Thyroid gland (tissue), 4 donors: ENCODE results near the gene SLC27A4. TPM values are rescaled to one million over a fixed set of nuclear protein-coding genes. Genes with fewer than 3 reads are reported as not detected.

Experiments
- DNase-seq, 2 donors: peaks; one replicate each; pipeline ENCODE4 v3.0.0-alpha.2; 2019
- H3K27ac ChIP-seq, 3 donors: fragments of 200-600 bp; sonication (generic); 1 replicate in 2 of 3; 2 replicates in 1 of 3; pipeline ENCODE4 v1.5.1; 2016 to 2019; ENCODE audit warnings: mild to moderate bottlenecking in 1 of 3, moderate library complexity in 1 of 3
- H3K27me3 ChIP-seq: fragments of 200-600 bp; sonication (generic); one replicate; pipeline ENCODE4 v1.5.1; 2019
- H3K36me3 ChIP-seq, 2 donors: fragments of 200-600 bp; sonication (generic); one replicate each; pipeline ENCODE4 v1.5.1; 2016 to 2019
- H3K4me1 ChIP-seq, 2 donors: fragments of 200-600 bp; sonication (generic); one replicate each; pipeline ENCODE4 v1.5.1; 2017 to 2019
- H3K4me3 ChIP-seq, 3 donors: fragments of 200-600 bp; sonication (generic); replicated peaks in 1 of 3; 1 replicate in 2 of 3; 2 replicates in 1 of 3; pipeline ENCODE4 v1.5.1; 2016; ENCODE audit warnings: mild to moderate bottlenecking in 1 of 3
- H3K9me3 ChIP-seq: fragments of 200-600 bp; sonication (generic); one replicate; pipeline ENCODE4 v1.5.1; 2017
- CTCF ChIP-seq, 6 experiments: fragments of 200-600 bp in 3 of 6; fragments of 450-650 bp in 3 of 6; sonication (generic) in 3 of 6; IDR thresholded peaks; one replicate each; pipeline ENCODE4 v1.5.1; 2016 to 2019; ENCODE audit warnings: antibody characterized with exemption in 6 of 6, mild to moderate bottlenecking in 2 of 6, inconsistent platforms in 1 of 6, moderate library complexity in 1 of 6
- POLR2A ChIP-seq, 2 donors: fragments of 450-650 bp; IDR thresholded peaks; one replicate each; pipeline ENCODE4 v1.6.1; 2017; ENCODE audit warnings: antibody characterized with exemption in 2 of 2, mild to moderate bottlenecking in 2 of 2, moderate library complexity in 1 of 2
- WGBS, 2 donors: methylation state at CpG; one replicate each; pipeline ENCODE4 v1.1.5; 2017; 5-methylcytosine and 5-hydroxymethylcytosine counted together
- intact Hi-C: fragments of 100-400 bp; cut with DNase I; formaldehyde crosslinking; loops from one replicate; pipeline ENCODE4 v1.15.1; 2023
- total RNA-seq, 4 donors: library from RNA; depleted of rRNA; stranded (reverse); fragments of >200 nt; gene quantifications; one replicate each; pipeline ENCODE4 v1.2.3, GENCODE V29; 2016

Gene SLC27A4
- total RNA-seq, 4 donors from 2014 or later = 15.9 to 38.4 (median 30.4) TPM

GRCh38 chr9:128317629-128318028 lies 22.7 kb upstream of the SLC27A4 start:
- H3K4me1 ChIP-seq = peaks cover 5 to 7% of the 10 kb centered on the region in 2 donors
- H3K27ac ChIP-seq = no peak overlapping the region
- no peaks in the 10 kb centered on the region for H3K27me3 ChIP-seq
- intact Hi-C loops = no loop called here
- no peaks in the 10 kb centered on the region for H3K9me3 ChIP-seq
- H3K4me3 ChIP-seq = no peak overlapping the region
- WGBS, 2 donors = 81 to 86% methylated on average over 2 of the region's 2 CpGs
- TF ChIP-seq CTCF (IDR thresholded peaks at IDR 0.05) = no peak
- no peak for TF ChIP-seq POLR2A (IDR thresholded peaks at IDR 0.05)
- H3K36me3 ChIP-seq = peaks cover 13 to 28% of the 10 kb centered on the region in 2 donors
- DNase-seq = no peak

- peaks cover 5 to 22% of the 10 kb centered on the region in 2 donors for H3K4me1 ChIP-seq
- no peak for DNase-seq
- H3K9me3 ChIP-seq = no peaks in the 10 kb centered on the region
- peaks cover 0 to 19% of the 10 kb centered on the region in 2 donors for H3K36me3 ChIP-seq
- TF ChIP-seq CTCF (IDR thresholded peaks at IDR 0.05) (no peak), POLR2A (IDR thresholded peaks at IDR 0.05) (no peak)
- no peak overlapping the region for H3K27ac ChIP-seq
- no peaks in the 10 kb centered on the region for H3K27me3 ChIP-seq
- H3K4me3 ChIP-seq = peak overlapping the region in 1 of 3 donors; percentile 82
- WGBS, 2 donors = 86% methylated on average over 7 of the region's 7 CpGs
- intact Hi-C loops = loop anchor here (5.0 kb wide), 1 partner anchor 44 kb away; the partner anchor contains the start of genes GOLGA2 and SWI5
Observed at GRCh38 chr9:128321343-128321742, 19.0 kb upstream of the SLC27A4 start.

- intact Hi-C loops = loop anchor here (5.0 kb wide), 1 partner anchor 45 kb away; the partner anchor contains the start of genes GOLGA2 and SWI5
- Histone ChIP-seq H3K9me3 (no peaks in the 10 kb centered on the region), H3K27ac (peak overlapping the region in 2 of 3 donors; percentile 85 to 92), H3K27me3 (no peaks in the 10 kb centered on the region), H3K36me3 (peaks cover 0 to 17% of the 10 kb centered on the region in 2 donors), H3K4me1 (peaks cover 5 to 22% of the 10 kb centered on the region in 2 donors), H3K4me3 (peak overlapping the region; percentile 33 to 94 (median 82))
- no peak for DNase-seq
- 2 to 3% methylated on average over 15 to 21 of the region's 21 CpGs for WGBS, 2 donors
- no peak for TF ChIP-seq POLR2A (IDR thresholded peaks at IDR 0.05)
- TF ChIP-seq CTCF (IDR thresholded peaks at IDR 0.05) = no peak
Observed at GRCh38 chr9:128321879-128322403, 18.4 kb upstream of the SLC27A4 start.

DNA sequence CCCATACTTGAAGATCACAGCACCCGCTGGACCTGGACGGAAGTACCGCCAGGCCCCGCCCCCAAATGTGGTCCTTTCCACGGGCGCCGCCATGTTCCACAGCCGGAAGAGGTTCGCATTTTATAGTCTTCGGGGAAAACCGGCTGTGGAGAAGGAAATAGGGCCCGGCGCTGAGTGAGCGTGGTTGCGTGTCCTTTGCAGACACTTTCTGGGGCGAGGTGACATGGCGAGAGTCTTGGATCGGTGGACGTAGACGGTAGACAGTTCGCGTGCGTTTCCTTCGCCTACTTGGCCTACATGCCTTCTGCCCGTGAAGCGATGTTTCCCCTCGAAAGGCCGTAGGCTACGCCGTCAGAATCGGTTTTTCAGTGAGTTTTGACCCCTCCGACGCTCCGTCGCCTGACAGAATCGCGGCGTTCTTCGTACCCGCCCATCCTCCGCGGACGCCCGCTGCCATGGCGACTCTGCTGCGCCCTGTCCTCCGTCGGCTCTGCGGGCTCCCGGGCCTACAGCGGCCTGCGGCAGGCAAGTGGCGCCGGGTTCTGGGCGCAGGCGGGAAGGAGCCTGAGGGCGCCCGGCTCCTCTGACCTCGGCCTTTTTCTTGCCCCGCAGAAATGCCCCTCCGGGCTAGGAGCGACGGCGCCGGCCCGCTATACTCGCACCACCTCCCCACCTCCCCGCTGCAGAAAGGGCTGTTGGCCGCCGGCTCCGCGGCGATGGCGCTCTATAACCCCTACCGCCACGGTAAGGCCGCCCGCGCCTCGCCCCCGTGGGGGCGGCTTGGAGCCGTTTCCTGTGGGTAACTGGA lies 17.7 kb upstream of the SLC27A4 start, which contains the start of the genes COQ4 and TRUB2:
COQ4 (plus strand) TSS at position 436 of the 808 bp plus-strand sequence; CDS start at position 456, 20 bp downstream.
TRUB2 (minus strand) TSS at position 44 of the 808 bp plus-strand sequence; CDS start at position 5, 39 bp downstream.
- Histone ChIP-seq H3K36me3 (peaks cover 0 to 11% of the 10 kb centered on the region in 2 donors), H3K27ac (peak within 1 kb of the TSS; percentile 85 to 96 (median 92)), H3K27me3 (no peaks in the 10 kb centered on the region), H3K4me3 (peak within 1 kb of the TSS; percentile 33 to 94 (median 82)), H3K4me1 (peaks cover 5 to 22% of the 10 kb centered on the region in 2 donors), H3K9me3 (no peaks in the 10 kb centered on the region)
- TF ChIP-seq POLR2A (IDR thresholded peaks at IDR 0.05) (peak in 1 of 2 donors; percentile 31), CTCF (IDR thresholded peaks at IDR 0.05) (peak in 1 of 6 experiments; percentile 3)
- DNase-seq = peak; percentile 94 to 95
- WGBS, 2 donors = 0 to 1% methylated on average over 18 to 24 of the region's 83 CpGs
- intact Hi-C loops = loop anchor here (5.0 kb wide), 1 partner anchor 45 kb away; the partner anchor contains the start of genes GOLGA2 and SWI5
